Endothelial cell of umbilical vein (primary cell): ENCODE data around the gene GMCL2.

ENCODE experiments used
- CTCF ChIP-seq, 2 donors: IDR thresholded peaks; 1 replicate in 1 of 2; 2 replicates in 1 of 2; pipeline ENCODE4 v1.5.1; 2011; ENCODE audit warnings: low read length in 2 of 2, mild to moderate bottlenecking in 2 of 2, moderate library complexity in 2 of 2, control low read depth in 1 of 2, inconsistent platforms in 1 of 2, low read depth in 1 of 2; ENCODE audit not compliant: insufficient read depth in 1 of 2; ENCODE audit errors: extremely low read depth in 1 of 2
- EZH2 ChIP-seq: IDR thresholded peaks from 2 replicates; pipeline ENCODE4 v1.6.1; 2012; ENCODE audit warnings: borderline replicate concordance, low read depth, mild to moderate bottlenecking, moderate library complexity, low read length, inconsistent platforms; ENCODE audit not compliant: severe bottlenecking
- FOS ChIP-seq: IDR thresholded peaks from 2 replicates; pipeline ENCODE4 v1.6.1; 2011; ENCODE audit warnings: mild to moderate bottlenecking, low read length, moderate library complexity, borderline replicate concordance; ENCODE audit not compliant: insufficient read depth
- GATA2 ChIP-seq: IDR thresholded peaks from 2 replicates; pipeline ENCODE4 v1.7.0; 2011; ENCODE audit warnings: low read depth, mild to moderate bottlenecking, moderate library complexity, mixed read lengths, low read length; ENCODE audit not compliant: insufficient read length, insufficient read depth
- MAX ChIP-seq: IDR thresholded peaks from 2 replicates; pipeline ENCODE4 v1.6.1; 2011; ENCODE audit not compliant: insufficient read depth, insufficient read length
- POLR2A ChIP-seq: IDR thresholded peaks from 2 replicates; pipeline ENCODE4 v1.6.1; 2012; ENCODE audit warnings: low read depth, mild to moderate bottlenecking, control low read depth, low read length
- POLR2AphosphoS5 ChIP-seq: IDR thresholded peaks from 2 replicates; pipeline ENCODE4 v1.6.1; 2012; ENCODE audit warnings: low read depth, mild to moderate bottlenecking, control low read depth, low read length, moderate library complexity; ENCODE audit not compliant: insufficient read depth

- TF ChIP-seq CTCF (IDR thresholded peaks at IDR 0.05; ENCODE audit: extremely low read depth in 1 of 2, insufficient read depth in 1 of 2, low read depth in 1 of 2, low read length in 2 of 2): no peak
- no peak for TF ChIP-seq EZH2
- TF ChIP-seq POLR2A: no peak
- no peak for TF ChIP-seq MAX
- no peak for TF ChIP-seq GATA2
- TF ChIP-seq FOS: no peak
- no peak for TF ChIP-seq POLR2AphosphoS5
Measured at GRCh38 chr5:178143901-178144300, 43.3 kb downstream of the GMCL2 start.
